HG03139 (cell line): Measurements from ENCODE around the gene SLC1A4.
"Not testable (repeated sequence)": the region's sequence is repeated elsewhere in the genome, so short reads cannot be mapped to it uniquely, and the experiment has no call there.

Source experiments
- ATAC-seq: cut with Tn5 transposase; IDR thresholded peaks from one replicate; pipeline ENCODE4 v1.9.1; 2021; ENCODE audit not compliant: unreplicated experiment

Gene SLC1A4

GRCh38 chr2:64989126-64989981, at the start of gene SLC1A4:
Gene SLC1A4 (plus strand): TSS chr2:64989399. CDS start chr2:64989644, 245 bp downstream.
- peak; percentile 74 for ATAC-seq

DNA sequence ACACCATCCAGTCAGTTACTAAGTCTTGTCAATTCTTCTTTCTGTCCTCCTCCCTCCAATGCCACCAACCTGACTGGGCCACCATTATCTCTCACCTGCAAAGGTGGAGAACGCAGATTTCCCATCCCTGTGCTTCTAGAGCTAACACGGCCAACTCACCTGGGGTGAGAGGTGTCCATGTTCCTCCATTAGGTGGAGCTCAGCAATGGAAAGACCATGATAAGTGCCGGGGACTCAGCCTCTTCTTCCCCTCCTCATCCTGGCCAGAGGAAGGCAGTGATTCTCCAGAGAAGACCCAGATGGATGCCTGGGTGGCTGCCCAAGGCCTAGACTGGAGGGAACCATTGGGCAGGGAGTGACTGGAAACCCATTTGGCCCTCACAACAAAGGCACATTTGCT, 48.1 kb upstream of the SLC1A4 start:
- ATAC-seq: no peak

GRCh38 chr2:64941801-64942200, 47.4 kb upstream of the SLC1A4 start:
- no peak for ATAC-seq

GRCh38 chr2:64942693-64943092, 46.5 kb upstream of the SLC1A4 start:
- no peak for ATAC-seq

GRCh38 chr2:64943387-64944150, 45.6 kb upstream of the SLC1A4 start:
- ATAC-seq: no peak

DNA sequence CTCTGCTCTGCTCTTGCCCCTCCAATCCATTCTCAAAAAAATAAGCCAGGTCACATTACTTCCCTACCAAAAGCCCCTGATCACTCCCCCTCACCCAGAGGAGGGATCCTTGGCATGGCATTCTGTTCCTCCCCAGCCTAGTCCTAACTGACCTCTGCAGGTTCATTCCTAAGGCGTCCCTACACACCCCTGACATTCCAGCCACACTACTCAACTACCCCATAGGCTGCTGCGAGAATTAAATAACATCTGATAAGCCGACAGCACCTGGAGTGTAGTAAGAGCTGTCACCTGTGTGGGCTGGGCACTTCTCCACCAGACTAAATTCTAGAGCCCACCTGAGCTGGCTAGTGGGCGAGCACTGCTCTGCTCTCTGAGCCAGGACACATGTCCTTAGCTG, 44.7 kb upstream of the SLC1A4 start:
- ATAC-seq: no peak

DNA sequence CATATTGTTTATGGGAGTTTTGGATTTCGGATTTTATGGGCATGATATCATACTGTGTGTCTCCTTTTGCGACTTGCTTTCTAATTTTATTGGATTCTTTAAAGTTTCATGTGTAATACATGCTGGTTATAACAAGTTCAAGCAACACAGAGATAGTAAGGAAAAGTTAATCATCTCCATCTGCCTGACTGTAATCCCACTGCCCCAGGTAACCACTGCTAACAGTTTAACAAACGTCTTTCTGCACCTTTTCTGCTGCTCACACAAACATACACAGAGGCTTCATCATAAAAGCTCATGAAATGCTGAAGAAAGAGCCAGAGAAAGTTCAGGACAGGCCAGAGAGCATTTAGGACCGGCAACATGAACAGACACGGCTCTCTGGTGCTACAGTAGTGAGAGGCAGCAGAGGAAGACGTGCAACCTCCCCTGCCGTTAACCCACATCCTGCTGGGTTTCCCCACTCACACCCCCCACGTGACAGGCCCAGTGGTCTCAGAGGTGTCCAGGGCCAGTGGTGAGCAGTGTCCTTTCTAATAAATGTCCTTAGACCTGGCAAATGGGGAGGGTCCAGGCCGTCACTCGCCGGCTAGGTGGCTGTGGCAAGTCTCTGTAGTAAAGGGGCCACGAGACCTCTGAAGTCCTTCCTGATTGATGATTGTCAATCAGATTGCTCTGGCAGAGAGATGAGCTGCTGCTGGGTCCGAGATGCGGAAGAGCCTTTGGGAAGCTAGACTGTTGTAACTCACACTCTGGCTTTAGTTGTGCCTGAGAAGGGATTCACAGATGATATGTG, 43.0 kb upstream of the SLC1A4 start:
- ATAC-seq: peak; percentile 95

DNA sequence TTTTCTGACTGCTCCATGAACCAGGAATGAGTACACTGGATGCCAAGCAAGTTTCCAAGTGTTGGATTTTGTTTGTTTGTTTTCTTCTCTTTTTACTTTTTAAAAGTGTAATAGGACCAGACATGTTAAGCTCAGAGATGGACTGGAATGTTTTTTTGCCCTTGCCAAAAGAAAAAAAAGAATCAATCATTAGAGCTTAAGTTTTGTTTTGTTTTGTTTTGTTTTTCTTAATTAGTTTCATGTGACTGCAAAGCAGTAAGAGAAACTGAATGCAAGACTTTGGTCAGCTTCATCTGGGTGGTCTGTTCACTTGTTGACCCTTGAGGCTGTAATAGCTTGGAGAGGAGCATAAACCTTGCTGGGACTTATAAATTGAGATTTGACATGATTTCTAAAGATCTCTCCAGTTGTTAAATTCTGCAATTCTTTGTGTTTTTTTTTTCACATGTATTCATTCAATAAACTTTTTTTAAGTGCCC, 42.4 kb upstream of the SLC1A4 start:
- ATAC-seq: no peak

DNA sequence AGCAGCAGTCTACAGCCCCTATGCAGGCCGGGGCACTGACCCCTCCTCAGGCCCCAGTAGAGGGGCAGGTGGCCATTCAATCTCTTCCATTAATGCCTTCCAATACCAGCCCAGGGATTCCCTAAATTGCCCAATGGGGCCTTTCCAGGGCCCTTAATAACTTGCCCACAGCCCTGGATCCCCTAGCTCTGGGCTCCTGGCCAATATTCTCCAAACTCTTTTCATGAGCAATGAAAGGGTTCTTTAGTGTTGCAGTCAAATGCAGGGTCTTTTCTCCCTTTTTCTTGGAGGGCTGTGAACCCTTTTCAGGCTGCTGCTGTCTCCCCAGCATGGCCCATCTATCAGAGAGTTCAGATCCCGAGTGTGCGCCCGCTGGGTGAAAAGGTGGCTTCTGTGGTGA, 41.3 kb upstream of the SLC1A4 start:
- no peak for ATAC-seq

DNA sequence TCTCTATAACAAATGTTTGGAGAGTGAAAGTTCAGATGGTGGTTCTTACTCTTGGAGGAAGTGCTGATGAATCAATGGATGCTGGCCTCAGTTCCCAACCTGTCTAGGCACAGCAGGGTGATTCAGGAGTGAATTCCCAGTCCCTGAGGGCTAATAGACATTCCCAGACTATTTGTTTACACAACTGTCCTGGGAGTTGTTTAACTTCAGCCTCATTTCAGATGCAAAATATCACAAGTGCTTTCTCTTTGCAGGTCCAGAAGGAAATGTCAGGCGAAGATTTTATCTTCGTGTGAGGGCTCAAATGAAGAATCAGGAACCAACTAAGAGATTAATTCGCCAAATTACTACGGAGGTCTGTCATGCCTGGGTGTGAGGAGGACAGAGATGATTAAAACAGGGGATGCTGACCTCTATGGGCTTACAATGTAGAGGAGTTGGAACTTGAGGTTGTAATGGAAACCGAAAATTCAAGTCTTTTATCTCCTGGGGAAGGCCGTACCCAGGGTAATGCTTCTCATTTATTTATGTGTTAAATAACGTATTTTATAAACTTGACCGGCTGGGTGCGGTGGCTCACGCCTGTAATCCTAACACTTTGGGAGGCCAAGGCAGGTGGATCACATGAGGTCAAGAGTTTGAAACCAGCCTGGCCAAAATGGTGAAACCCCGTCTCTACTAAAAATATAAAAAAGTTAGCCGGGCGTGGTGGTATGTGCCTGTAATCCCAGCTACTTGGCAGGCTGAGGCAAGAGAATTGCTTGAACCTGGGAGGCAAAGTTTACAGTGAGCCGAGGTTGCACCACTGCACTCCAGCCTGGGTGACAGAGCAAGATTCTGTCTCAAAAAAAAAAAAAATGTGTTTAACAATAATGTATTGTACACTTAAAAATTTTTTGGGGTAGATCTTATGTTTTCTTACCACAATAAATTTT, 38.7 kb upstream of the SLC1A4 start:
- no peak for ATAC-seq

DNA sequence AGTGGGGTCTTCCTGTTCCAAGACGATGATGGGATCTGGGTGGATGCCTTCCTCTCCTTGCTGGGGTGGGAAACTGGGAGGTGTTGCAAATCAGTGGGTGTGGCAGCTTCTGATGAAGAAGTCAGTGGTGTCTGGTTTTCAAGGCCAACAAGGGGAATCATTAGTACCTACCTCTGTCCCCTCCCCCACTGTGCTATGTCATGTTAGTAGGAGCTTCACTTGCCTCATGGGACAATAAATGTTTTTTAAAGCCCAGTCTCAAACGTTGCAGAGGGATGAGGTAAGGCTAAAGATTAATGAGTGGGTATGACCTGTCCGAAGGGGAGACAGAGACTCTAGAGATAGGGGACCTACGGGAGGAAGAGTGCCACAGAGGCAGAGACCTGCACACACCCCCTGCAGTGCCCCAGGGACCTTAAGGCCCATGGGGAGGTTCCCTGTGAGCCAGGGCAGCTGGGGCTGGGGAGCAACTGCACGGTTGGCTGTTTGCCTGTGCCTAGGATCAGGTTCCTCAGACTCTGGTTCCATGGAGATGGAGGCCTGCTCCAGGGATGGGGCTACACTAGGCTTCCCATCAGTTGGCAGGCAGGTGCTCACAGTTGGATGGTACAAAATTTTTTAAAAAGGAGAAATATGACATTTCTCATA, 37.8 kb upstream of the SLC1A4 start:
- no peak for ATAC-seq

GRCh38 chr2:64952096-64952495, 37.1 kb upstream of the SLC1A4 start:
- ATAC-seq: no peak

DNA sequence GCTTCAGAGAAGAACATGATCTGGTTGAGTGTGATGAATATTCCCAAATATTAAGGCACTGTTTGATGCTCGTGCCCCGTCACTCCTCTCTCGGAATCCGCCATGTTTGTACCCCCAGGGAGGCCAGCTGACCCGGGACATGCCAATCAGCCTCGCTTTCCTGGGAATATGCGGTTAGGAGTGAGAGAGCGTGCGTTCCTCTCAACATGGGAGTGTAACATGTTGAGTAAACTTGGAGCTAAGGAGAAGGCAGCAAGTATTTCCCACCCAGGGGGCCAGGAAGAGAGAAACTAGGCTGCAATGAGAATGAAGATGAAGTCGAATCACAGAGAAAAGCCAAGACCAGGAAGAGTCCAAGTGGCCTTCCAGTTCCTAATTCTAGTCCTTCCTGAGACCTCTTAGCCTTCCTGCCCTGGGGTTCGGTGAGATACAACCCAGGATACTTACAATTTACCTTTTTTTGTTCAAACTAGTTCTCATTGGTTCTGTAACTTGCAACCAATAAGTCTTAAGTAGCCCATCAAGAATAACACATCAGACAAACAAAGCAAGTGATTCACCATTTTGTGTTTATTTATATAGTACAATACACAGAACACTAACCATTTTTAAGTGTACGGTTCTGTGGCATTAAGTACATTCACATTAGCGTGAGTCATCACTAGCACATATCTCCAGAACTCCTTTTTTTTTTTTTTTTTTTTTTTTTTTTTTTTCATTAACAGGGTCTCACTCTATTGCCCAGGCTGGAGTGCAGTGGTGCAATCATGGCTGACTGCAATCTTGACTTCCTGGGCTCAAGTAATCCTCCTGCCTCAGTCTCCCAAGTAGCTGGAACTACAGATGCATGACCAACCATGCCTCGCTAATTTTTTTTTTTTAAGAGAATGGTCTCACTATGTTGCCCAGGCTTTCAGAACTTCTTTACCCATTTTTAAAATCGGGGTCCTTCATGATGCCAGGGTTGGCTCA, 36.4 kb upstream of the SLC1A4 start:
- ATAC-seq: no peak

DNA sequence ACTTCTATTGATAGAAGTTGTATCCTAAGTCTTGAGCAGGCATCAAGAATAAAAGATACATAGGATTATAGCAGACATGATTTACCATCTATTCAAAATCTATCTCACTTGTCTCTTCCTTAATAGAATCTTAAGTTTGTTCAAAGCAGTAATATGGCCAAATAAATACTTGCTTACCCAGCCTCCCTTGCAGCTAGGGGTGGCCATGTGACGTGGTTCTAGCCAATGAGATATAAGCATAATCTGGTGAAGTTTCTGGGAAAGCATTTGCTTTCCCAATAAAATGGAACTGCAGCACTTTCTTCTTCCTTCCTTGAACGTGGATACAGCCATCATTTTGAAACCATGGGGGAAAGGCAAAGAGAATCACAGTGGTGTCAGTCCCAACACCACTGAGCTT, 33.7 kb upstream of the SLC1A4 start:
- ATAC-seq: no peak

DNA sequence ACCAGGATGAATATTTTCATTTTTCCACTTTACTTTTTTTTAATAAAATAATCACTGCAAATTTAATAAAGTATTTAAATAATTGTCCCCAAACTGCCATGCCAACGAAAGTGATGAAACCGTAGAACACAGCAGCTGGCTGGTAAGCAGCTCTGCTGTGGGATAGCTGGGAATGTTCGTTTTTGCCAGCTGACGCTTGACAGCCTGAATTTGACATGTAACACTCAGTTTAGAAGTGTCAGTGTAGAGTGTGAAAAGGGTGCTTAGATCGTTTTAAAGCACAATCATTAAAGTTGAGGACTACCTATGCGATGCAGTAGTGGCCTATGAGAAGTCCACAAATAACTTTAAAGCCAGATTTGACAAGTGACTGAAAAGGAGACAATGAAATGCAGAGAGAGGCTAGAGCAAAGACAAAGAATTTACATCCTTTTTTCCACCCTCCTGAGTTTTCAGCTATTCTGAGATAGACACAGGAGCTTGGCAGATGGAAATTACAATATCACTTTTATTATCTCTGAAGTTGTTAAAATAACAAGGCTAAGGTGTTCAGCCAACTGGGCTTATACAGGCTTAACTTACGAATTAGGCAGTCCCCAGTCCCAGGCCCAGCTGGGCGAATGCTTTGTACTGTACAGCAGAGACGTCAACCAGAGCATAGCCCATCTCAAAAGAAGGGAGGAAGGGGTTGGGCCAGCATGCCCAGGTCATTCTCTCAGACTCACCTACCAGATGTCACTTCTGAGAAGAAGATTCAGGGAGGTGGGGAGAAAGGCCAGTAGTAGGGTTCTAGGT, 31.9 kb upstream of the SLC1A4 start:
- no peak for ATAC-seq

GRCh38 chr2:64958556-64958955, 30.6 kb upstream of the SLC1A4 start:
- no peak for ATAC-seq

DNA sequence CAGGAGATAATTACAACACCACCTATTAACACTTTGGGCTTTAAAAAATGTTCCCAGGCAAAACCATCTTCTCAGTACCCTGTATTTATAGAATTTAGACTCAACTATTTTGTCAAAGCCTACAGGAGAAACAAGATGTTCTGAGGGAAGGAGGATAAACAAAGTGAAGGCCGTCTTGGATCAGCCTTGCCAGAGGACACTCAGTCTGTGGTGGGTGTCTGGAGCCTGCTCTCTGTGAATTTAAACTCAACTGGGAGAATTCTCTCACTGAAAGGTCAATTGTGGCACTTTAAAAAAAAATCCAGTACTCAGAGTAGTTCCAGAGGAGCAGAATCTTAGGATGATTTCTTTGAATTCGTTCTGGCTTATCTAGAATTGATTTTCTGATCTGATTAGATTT, 28.4 kb upstream of the SLC1A4 start:
- ATAC-seq: no peak

DNA sequence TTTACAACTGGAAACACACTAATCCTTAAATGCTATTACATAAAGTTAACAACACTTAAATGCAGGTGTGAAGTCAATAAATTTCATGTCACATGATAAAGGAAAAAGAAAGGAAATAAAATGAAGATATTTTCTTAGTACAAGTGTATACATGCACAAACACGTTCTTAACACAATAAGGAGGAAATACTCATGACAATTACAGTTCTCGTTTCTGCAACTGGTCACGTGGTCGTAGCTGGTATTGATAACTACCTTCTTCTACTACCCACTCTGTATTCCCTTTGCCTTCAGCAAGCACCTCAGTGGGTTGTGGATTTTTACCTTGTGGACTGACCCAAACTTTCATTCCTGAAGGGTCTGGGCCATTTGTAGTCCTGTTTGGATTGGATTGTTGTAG, 26.1 kb upstream of the SLC1A4 start:
- not testable (repeated sequence) for ATAC-seq
